ENCODE data around the gene LRRC45.

Gene LRRC45

GRCh38 chr17:82022981-82023446 lies at the start of gene LRRC45:
TSS of gene LRRC45 (plus strand) at chr17:82023305. CDS start at chr17:82023644, 339 bp downstream.
- ATAC-seq = peak; percentile 88
- TF ChIP-seq PPARA (CRISPR knock-in tag; IDR thresholded peaks at IDR 0.05; ENCODE audit: borderline replicate concordance) (no peak), BACH2 (CRISPR knock-in tag; IDR thresholded peaks at IDR 0.05; ENCODE audit: borderline replicate concordance) (no peak), ZC3H10 (CRISPR knock-in tag; IDR thresholded peaks at IDR 0.05) (no peak), ZNF70 (CRISPR knock-in tag; IDR thresholded peaks at IDR 0.05) (no peak), TOX (CRISPR knock-in tag; IDR thresholded peaks at IDR 0.05; ENCODE audit: borderline replicate concordance) (no peak), CSDC2 (CRISPR knock-in tag; IDR thresholded peaks at IDR 0.05) (no peak), ZNF8 (CRISPR knock-in tag; IDR thresholded peaks at IDR 0.05) (no peak), ISL1 (CRISPR knock-in tag; IDR thresholded peaks at IDR 0.05) (no peak), GLIS3 (CRISPR knock-in tag; IDR thresholded peaks at IDR 0.05) (no peak), ZFP3 (CRISPR knock-in tag; IDR thresholded peaks at IDR 0.05) (no peak)

- no peak for ATAC-seq
- TF ChIP-seq GLIS3 (CRISPR knock-in tag; IDR thresholded peaks at IDR 0.05) (no peak), TSHZ2 (CRISPR knock-in tag; IDR thresholded peaks at IDR 0.05) (no peak), TOX (CRISPR knock-in tag; IDR thresholded peaks at IDR 0.05; ENCODE audit: borderline replicate concordance) (no peak), PPARA (CRISPR knock-in tag; IDR thresholded peaks at IDR 0.05; ENCODE audit: borderline replicate concordance) (no peak), ISL1 (CRISPR knock-in tag; IDR thresholded peaks at IDR 0.05) (no peak), CREB5 (CRISPR knock-in tag; IDR thresholded peaks at IDR 0.05; ENCODE audit: low read depth) (no peak), PATZ1 (CRISPR knock-in tag; IDR thresholded peaks at IDR 0.05; ENCODE audit: borderline replicate concordance) (no peak), SNAI2 (CRISPR knock-in tag; IDR thresholded peaks at IDR 0.05) (no peak), ARNTL (CRISPR knock-in tag; IDR thresholded peaks at IDR 0.05; ENCODE audit: borderline replicate concordance, low read depth) (no peak), ZNF565 (CRISPR knock-in tag; conservative IDR thresholded peaks at IDR 0.05; ENCODE audit: low read depth) (no peak), POU6F1 (CRISPR knock-in tag; IDR thresholded peaks at IDR 0.05; ENCODE audit: borderline replicate concordance, low read depth) (no peak), CSDC2 (CRISPR knock-in tag; IDR thresholded peaks at IDR 0.05) (no peak), CSRNP3 (CRISPR knock-in tag; IDR thresholded peaks at IDR 0.05) (no peak), OSR1 (CRISPR knock-in tag; IDR thresholded peaks at IDR 0.05) (no peak), BACH2 (CRISPR knock-in tag; IDR thresholded peaks at IDR 0.05; ENCODE audit: borderline replicate concordance) (no peak), ZNF70 (CRISPR knock-in tag; IDR thresholded peaks at IDR 0.05) (no peak), RARB (CRISPR knock-in tag; IDR thresholded peaks at IDR 0.05) (no peak), ESRRG (CRISPR knock-in tag; IDR thresholded peaks at IDR 0.05) (no peak), ZFP3 (CRISPR knock-in tag; IDR thresholded peaks at IDR 0.05) (no peak)
Observed at GRCh38 chr17:81973432-81973831, 49.7 kb upstream of the LRRC45 start.
